Measurements from ENCODE around the gene GSTM3.
"Not testable (repeated sequence)": the region's sequence is repeated elsewhere in the genome, so short reads cannot be mapped to it uniquely, and the experiment has no call there.

The GSTM3 gene

GRCh38 chr1:109762039-109762585 lies 21.3 kb upstream of the GSTM3 start:
- DNase-seq (ENCODE audit: low read depth) = no peak

- no peak for DNase-seq (ENCODE audit: low read depth)
Observed at GRCh38 chr1:109761227-109762038, 20.6 kb upstream of the GSTM3 start.

GRCh38 chr1:109760581-109761226 lies 19.9 kb upstream of the GSTM3 start:
- DNase-seq (ENCODE audit: low read depth) = no peak

GRCh38 chr1:109759513-109760334 lies 18.9 kb upstream of the GSTM3 start:
- no peak for DNase-seq (ENCODE audit: low read depth)

- DNase-seq (ENCODE audit: low read depth) = no peak
Observed at GRCh38 chr1:109757936-109758786, 17.3 kb upstream of the GSTM3 start.

GRCh38 chr1:109756848-109757521 lies 16.1 kb upstream of the GSTM3 start:
- DNase-seq (ENCODE audit: low read depth) = no peak

- not testable (repeated sequence) for DNase-seq (ENCODE audit: low read depth)
Observed at GRCh38 chr1:109756325-109756724, 15.5 kb upstream of the GSTM3 start.

GRCh38 chr1:109754738-109755137 lies 13.9 kb upstream of the GSTM3 start:
- DNase-seq (ENCODE audit: low read depth) = no peak

- DNase-seq (ENCODE audit: low read depth) = no peak
Observed at GRCh38 chr1:109751531-109752260, 10.9 kb upstream of the GSTM3 start.

GRCh38 chr1:109750920-109751319 lies 10.1 kb upstream of the GSTM3 start:
- no peak for DNase-seq (ENCODE audit: low read depth)

GRCh38 chr1:109750241-109750882 lies 9.5 kb upstream of the GSTM3 start:
- no peak for DNase-seq (ENCODE audit: low read depth)

- DNase-seq (ENCODE audit: low read depth) = no peak
Observed at GRCh38 chr1:109749221-109749620, 8.4 kb upstream of the GSTM3 start.

- not testable (repeated sequence) for DNase-seq (ENCODE audit: low read depth)
Observed at GRCh38 chr1:109748311-109748710, 7.5 kb upstream of the GSTM3 start.

- DNase-seq (ENCODE audit: low read depth) = peak; percentile 65
Observed at GRCh38 chr1:109739738-109740614, 862 bp downstream of the GSTM3 start.

- no peak for DNase-seq (ENCODE audit: low read depth)
Observed at GRCh38 chr1:109733236-109733870, 7.5 kb downstream of the GSTM3 start.

- no peak for DNase-seq (ENCODE audit: low read depth)
Observed at GRCh38 chr1:109732390-109732881, 8.4 kb downstream of the GSTM3 start.

GRCh38 chr1:109730666-109731065 lies 10.2 kb downstream of the GSTM3 start:
- no peak for DNase-seq (ENCODE audit: low read depth)

- DNase-seq (ENCODE audit: low read depth) = no peak
Observed at GRCh38 chr1:109728870-109729269, 12.0 kb downstream of the GSTM3 start.
